D721Med (cell line): Measurements from ENCODE around the gene ANXA9.

Experiments used
- DNase-seq: peaks from one replicate; pipeline ENCODE4 v3.0.0; 2011; ENCODE audit warnings: low spot score; ENCODE audit not compliant: insufficient read length
- FAIRE-seq: peaks from 2 replicates; lab custom pipeline; 2011; peaks lifted over from hg19 to GRCh38; lab: Jason Lieb, UNC
- TF ChIP-seq, protein P1 (sequence below): IDR thresholded peaks from 2 replicates; pipeline ENCODE4 v1.5.1; 2012; ENCODE audit warnings: mild to moderate bottlenecking, control low read depth; ENCODE audit not compliant: insufficient read depth; ENCODE audit errors: missing control alignments

ANXA9 gene, protein sequence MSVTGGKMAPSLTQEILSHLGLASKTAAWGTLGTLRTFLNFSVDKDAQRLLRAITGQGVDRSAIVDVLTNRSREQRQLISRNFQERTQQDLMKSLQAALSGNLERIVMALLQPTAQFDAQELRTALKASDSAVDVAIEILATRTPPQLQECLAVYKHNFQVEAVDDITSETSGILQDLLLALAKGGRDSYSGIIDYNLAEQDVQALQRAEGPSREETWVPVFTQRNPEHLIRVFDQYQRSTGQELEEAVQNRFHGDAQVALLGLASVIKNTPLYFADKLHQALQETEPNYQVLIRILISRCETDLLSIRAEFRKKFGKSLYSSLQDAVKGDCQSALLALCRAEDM

DNA sequence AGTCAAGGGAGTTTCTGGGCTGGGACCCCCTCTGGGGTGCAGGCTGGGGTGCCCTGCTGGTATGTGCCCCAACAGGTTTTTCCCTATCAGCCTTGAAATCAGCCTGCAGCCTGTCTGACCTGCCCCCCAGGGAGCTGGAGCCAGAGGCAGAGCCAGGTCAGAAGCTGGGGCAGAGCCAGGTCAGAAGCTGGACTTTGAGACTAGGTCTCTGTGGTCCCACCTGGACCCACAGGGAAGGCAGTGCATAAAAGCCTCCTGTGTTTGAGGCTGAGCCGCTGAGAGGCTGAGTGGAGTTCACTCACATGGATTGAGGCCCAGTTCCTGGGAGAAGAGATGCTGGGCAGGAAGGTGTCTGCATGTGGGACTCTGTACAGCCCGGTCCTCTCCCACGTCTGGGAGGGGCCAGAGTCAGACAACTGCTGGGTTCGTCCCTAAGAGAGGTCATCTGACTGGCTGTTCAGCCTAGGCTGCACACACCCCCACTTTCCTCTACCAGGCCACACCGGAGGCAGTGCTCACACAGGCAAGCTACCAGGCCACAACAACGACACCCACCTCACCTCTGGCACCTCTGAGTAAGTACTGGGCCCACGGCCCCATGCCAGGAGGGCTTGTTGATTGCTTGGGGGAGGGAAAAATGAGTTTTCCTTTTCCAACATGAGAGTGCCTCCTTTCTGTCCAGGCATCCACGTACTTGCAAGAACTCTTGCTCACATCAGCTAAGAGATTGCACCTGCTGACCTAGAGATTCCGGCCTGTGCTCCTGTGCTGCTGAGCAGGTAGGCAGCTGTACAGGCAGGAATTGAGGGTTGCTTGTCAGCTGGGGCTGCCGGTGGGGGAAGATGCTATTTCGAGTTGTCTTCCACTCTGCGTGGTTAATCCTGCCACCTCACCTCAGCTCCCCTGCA is at the start of gene ANXA9:
TSS of gene ANXA9 (plus strand) at position 488 of the 908 bp plus-strand sequence. CDS start 814 bp downstream, outside the sequence.
- no peak for DNase-seq
- no peak for FAIRE-seq
- TF ChIP-seq, protein P1, sequence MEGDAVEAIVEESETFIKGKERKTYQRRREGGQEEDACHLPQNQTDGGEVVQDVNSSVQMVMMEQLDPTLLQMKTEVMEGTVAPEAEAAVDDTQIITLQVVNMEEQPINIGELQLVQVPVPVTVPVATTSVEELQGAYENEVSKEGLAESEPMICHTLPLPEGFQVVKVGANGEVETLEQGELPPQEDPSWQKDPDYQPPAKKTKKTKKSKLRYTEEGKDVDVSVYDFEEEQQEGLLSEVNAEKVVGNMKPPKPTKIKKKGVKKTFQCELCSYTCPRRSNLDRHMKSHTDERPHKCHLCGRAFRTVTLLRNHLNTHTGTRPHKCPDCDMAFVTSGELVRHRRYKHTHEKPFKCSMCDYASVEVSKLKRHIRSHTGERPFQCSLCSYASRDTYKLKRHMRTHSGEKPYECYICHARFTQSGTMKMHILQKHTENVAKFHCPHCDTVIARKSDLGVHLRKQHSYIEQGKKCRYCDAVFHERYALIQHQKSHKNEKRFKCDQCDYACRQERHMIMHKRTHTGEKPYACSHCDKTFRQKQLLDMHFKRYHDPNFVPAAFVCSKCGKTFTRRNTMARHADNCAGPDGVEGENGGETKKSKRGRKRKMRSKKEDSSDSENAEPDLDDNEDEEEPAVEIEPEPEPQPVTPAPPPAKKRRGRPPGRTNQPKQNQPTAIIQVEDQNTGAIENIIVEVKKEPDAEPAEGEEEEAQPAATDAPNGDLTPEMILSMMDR, result no peak

DNA sequence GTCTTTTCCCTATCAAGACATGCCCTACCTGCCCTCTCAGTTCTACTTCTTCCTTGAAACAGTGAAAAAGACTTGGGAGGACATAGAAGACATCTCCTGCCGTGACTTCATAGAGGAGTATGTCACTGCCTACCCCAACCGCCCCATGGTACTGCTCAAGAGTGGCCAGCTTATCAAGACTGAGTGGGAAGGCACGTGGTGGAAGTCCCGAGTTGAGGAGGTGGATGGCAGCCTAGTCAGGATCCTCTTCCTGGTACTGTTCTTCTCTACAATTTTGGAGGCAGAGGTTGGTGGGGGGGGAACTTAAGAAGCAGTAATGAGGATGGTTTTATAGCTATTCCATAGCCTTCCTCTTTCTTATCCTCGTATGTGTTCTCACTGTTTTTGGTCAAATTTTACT is 37.2 kb upstream of the ANXA9 start:
- TF ChIP-seq, protein P1, result no peak
- FAIRE-seq (no peak), DNase-seq (no peak)

DNA sequence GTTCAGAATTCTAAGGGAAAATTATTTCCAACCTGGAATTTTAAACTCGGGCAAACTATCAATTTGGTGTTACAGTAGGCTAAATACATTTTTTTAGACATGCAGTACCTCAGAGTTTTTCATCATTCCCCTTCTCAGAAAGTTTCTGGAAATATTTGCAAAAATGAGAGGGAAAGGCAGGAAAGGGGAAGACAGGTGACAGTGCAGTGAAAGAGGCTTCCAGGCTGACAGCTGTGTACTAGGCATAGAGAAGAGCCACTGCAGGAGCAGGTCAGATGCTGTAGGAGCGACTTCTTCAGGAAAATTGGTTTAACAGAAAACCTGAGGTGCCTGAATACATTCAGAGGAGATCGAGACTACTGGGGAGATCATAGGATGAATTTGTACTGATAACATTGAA is 27.4 kb upstream of the ANXA9 start:
- TF ChIP-seq, protein P1, result no peak
- DNase-seq (no peak), FAIRE-seq (no peak)

DNA sequence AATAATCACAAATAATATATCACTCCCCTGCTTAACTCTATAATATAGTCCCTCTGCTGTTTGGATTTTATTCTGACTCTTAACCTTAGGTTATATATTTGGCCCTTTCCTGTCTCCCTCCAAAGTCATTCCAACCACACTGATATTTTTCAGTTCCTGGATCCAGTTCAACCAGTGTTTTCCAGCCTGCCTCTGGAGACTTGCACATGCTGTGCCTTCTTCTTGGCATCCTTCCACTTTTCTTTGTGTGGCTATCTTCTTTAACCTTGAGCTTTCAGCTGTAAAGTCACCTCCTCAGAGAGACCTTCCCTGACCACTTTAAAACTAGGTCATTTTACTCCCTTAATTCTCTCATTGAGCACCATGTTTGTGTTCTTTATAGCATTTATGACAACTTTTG is 26.8 kb upstream of the ANXA9 start:
- FAIRE-seq (no peak), DNase-seq (no peak)
- TF ChIP-seq, protein P1, result no peak

DNA sequence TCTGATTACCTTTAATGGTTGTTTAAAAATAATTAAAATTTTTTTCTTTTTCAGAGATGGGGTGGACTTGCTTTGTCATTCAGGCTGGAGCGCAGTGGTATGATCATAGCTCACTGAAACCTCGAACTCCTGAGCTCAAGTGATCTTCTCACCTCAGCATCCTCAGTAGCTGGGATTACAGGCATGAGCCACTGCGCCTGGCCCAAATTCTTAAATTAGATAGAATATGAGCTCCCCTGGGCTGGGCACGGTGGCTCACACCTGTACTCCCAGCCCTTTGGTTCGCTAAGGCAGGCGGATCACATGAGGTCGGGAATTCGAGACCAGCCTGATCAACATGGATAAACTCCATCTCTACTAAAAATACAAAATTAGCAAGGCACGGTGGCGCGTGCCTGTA is 24.4 kb upstream of the ANXA9 start:
- TF ChIP-seq, protein P1, result no peak
- no peak for DNase-seq
- no peak for FAIRE-seq

DNA sequence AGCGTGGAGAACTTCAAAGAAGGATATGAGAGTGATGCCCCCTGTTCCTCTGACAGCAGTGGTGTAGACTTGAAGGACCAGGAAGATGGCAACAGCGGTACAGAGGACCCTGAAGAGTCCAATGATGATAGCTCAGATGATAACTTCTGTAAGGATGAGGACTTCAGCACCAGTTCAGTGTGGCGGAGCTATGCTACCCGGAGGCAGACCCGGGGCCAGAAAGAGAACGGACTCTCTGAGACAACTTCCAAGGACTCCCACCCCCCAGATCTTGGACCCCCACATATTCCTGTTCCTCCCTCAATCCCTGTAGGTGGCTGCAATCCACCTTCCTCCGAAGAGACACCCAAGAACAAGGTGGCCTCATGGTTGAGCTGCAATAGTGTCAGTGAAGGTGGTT is 21.4 kb upstream of the ANXA9 start:
- FAIRE-seq, result no peak
- DNase-seq, result no peak
- TF ChIP-seq, protein P1, result no peak
